Neuronal stem cell (in vitro differentiated cells): ENCODE results near the gene GRIA2.
A peak's percentile ranks its signal among the peaks of the same experiment; 100 is the strongest.

Experiments
- DNase-seq: peaks from one replicate; pipeline ENCODE4 v3.0.0-alpha.2; 2013; ENCODE audit warnings: low spot score
- H2AFZ ChIP-seq: one replicate; pipeline ENCODE4 v1.6.1; 2013; ENCODE audit warnings: mild to moderate bottlenecking, low read length, inconsistent platforms
- H2AK5ac ChIP-seq: 2 replicates; pipeline ENCODE4 v1.6.1; 2013; ENCODE audit warnings: low read depth, mild to moderate bottlenecking, inconsistent platforms, low read length, moderate library complexity, mixed read lengths
- H2BK120ac ChIP-seq: 2 replicates; pipeline ENCODE4 v1.6.1; 2013; ENCODE audit warnings: low read depth, mild to moderate bottlenecking, inconsistent platforms, low read length, moderate library complexity, mixed read lengths
- H2BK12ac ChIP-seq: one replicate; pipeline ENCODE4 v1.6.1; 2013; ENCODE audit warnings: low read length, inconsistent platforms
- H2BK15ac ChIP-seq: 2 replicates; pipeline ENCODE4 v1.6.1; 2013; ENCODE audit warnings: mild to moderate bottlenecking, low read length, inconsistent platforms, mixed read lengths
- H2BK5ac ChIP-seq: one replicate; pipeline ENCODE4 v1.6.1; 2013; ENCODE audit warnings: inconsistent platforms, mild to moderate bottlenecking, low read length, moderate library complexity
- H3K14ac ChIP-seq: one replicate; pipeline ENCODE4 v1.6.1; 2013; ENCODE audit warnings: low read length, inconsistent platforms
- H3K18ac ChIP-seq: 2 replicates; pipeline ENCODE4 v1.6.1; 2013; ENCODE audit warnings: low read length, inconsistent platforms
- H3K23ac ChIP-seq: 2 replicates; pipeline ENCODE4 v1.6.1; 2013; ENCODE audit warnings: low read depth, mild to moderate bottlenecking, mixed read lengths, low read length, inconsistent platforms; ENCODE audit not compliant: poor library complexity
- H3K27ac ChIP-seq: replicated peaks from 3 replicates; pipeline ENCODE4 v1.5.1; 2013; ENCODE audit warnings: low read length, inconsistent platforms
- H3K27me3 ChIP-seq, 3 experiments: 2 replicates each; pipeline ENCODE4 v1.6.1; 2013; ENCODE audit warnings: low read length in 3 of 3, mild to moderate bottlenecking in 2 of 3, inconsistent platforms in 1 of 3, low read depth in 1 of 3, mixed read lengths in 1 of 3, moderate library complexity in 1 of 3; ENCODE audit not compliant: control insufficient read depth in 3 of 3, insufficient read depth in 3 of 3
- H3K36me3 ChIP-seq, 2 donors: replicated peaks in 1 of 2; 2 replicates each; pipeline ENCODE4 v1.6.1; 2013; ENCODE audit warnings: low read length in 2 of 2; ENCODE audit not compliant: control insufficient read depth in 2 of 2, insufficient read depth in 2 of 2
- H3K4ac ChIP-seq: 2 replicates; pipeline ENCODE4 v1.6.1; 2013; ENCODE audit warnings: inconsistent platforms, mild to moderate bottlenecking, low read length, moderate library complexity
- H3K4me1 ChIP-seq, 2 donors: 1 replicate in 1 of 2; 2 replicates in 1 of 2; pipeline ENCODE4 v1.6.1; 2013; ENCODE audit warnings: low read length in 2 of 2, low read depth in 1 of 2; ENCODE audit not compliant: control insufficient read depth in 2 of 2, insufficient read depth in 1 of 2
- H3K4me2 ChIP-seq: one replicate; pipeline ENCODE4 v1.6.1; 2013; ENCODE audit warnings: mild to moderate bottlenecking, low read length, inconsistent platforms; ENCODE audit not compliant: insufficient read depth, poor library complexity, severe bottlenecking
- H3K4me3 ChIP-seq, 2 donors: 2 replicates each; pipeline ENCODE4 v1.5.1; 2013; ENCODE audit warnings: low read length in 2 of 2, mild to moderate bottlenecking in 2 of 2, inconsistent platforms in 1 of 2, moderate library complexity in 1 of 2
- H3K79me1 ChIP-seq: one replicate; pipeline ENCODE4 v1.6.1; 2013; ENCODE audit warnings: low read depth, mild to moderate bottlenecking, inconsistent platforms, low read length, moderate library complexity
- H3K9ac ChIP-seq: one replicate; pipeline ENCODE4 v1.6.1; 2013; ENCODE audit warnings: mild to moderate bottlenecking, low read depth, low read length, inconsistent platforms; ENCODE audit not compliant: poor library complexity
- H3K9me3 ChIP-seq, 2 donors: replicated peaks in 1 of 2; 2 replicates each; pipeline versions ENCODE3 to v1.6.1; 2013; ENCODE audit warnings: low read length in 2 of 2, mild to moderate bottlenecking in 2 of 2, inconsistent platforms in 1 of 2, low read depth in 1 of 2, mixed read lengths in 1 of 2, moderate library complexity in 1 of 2; ENCODE audit not compliant: control insufficient read depth in 2 of 2, insufficient read depth in 1 of 2
- H4K8ac ChIP-seq: one replicate; pipeline ENCODE4 v1.6.1; 2013; ENCODE audit warnings: low read depth, mild to moderate bottlenecking, inconsistent platforms, low read length, moderate library complexity
- H4K91ac ChIP-seq: one replicate; pipeline ENCODE4 v1.6.1; 2013; ENCODE audit warnings: low read length, low read depth, mild to moderate bottlenecking, inconsistent platforms; ENCODE audit not compliant: poor library complexity
- WGBS, 2 donors: extraction: QIAGEN DNeasy Blood & Tissue Kit; methylation state at CpG; one replicate each; pipeline ENCODE4 v1.1.7; 2013; ENCODE audit warnings: missing lambda C conversion rate in 2 of 2, mixed read lengths in 1 of 2; ENCODE audit not compliant: insufficient read length in 2 of 2, insufficient replicate concordance in 1 of 2; ENCODE audit errors: extremely low coverage in 2 of 2; 5-methylcytosine and 5-hydroxymethylcytosine counted together

The GRIA2 gene

DNA sequence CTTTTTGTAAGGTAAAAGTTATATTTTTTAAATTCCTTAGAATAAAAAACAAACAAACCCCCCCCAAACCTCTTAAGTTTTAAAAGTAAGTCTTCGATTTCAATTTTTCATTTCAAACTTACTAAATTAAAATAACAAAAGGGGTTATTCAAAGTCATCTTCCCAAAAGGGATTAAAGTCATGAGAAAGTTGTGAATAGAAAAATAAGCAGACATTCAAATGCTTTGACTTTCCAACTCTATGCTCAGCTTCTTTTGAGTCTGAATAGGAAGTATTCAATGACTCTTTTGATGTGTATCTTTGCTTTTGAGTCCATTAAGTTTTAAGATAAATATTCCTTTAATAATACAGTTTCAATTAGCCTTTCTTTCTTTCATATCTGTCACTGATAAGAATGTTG, 138.3 kb downstream of the GRIA2 start:
- H2BK12ac ChIP-seq = no peak overlapping the region
- H3K14ac ChIP-seq = no peak overlapping the region
- no peak overlapping the region for H2BK15ac ChIP-seq
- no peak overlapping the region for H2BK120ac ChIP-seq
- no peak overlapping the region for H4K8ac ChIP-seq
- H2BK5ac ChIP-seq = no peak overlapping the region
- no peak for DNase-seq
- H3K4me2 ChIP-seq = no peak overlapping the region
- no peak overlapping the region for H4K91ac ChIP-seq
- H3K36me3 ChIP-seq = no peaks in the 10 kb centered on the region
- H2AFZ ChIP-seq = no peak overlapping the region
- H3K9ac ChIP-seq = no peak overlapping the region
- H3K4me1 ChIP-seq = peaks cover 2 to 3% of the 10 kb centered on the region in 2 donors
- H2AK5ac ChIP-seq = no peak overlapping the region
- no peaks in the 10 kb centered on the region for H3K79me1 ChIP-seq
- H3K27ac ChIP-seq = no peak overlapping the region
- WGBS, 2 donors = no CpG with 5 or more reads among the region's 1 CpG
- H3K23ac ChIP-seq = no peak overlapping the region
- no peak overlapping the region for H3K4me3 ChIP-seq
- H3K27me3 ChIP-seq = no peaks in the 10 kb centered on the region
- H3K9me3 ChIP-seq = no peaks in the 10 kb centered on the region
- H3K18ac ChIP-seq = no peak overlapping the region
- H3K4ac ChIP-seq = no peak overlapping the region

DNA sequence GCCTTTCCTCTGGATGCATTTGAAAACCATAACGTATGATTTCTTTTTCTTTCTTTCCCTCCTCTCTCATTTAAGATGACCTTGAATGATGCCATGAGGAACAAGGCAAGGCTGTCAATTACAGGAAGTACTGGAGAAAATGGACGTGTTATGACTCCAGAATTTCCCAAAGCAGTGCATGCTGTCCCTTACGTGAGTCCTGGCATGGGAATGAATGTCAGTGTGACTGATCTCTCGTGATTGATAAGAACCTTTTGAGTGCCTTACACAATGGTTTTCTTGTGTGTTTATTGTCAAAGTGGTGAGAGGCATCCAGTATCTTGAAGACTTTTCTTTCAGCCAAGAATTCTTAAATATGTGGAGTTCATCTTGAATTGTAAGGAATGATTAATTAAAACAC, 142.8 kb downstream of the GRIA2 start:
- H3K14ac ChIP-seq = no peak overlapping the region
- H3K4ac ChIP-seq = no peak overlapping the region
- H3K9me3 ChIP-seq = no peaks in the 10 kb centered on the region
- H3K79me1 ChIP-seq = no peaks in the 10 kb centered on the region
- H3K23ac ChIP-seq = no peak overlapping the region
- H2AK5ac ChIP-seq = no peak overlapping the region
- H2BK5ac ChIP-seq = no peak overlapping the region
- H2BK120ac ChIP-seq = no peak overlapping the region
- H3K9ac ChIP-seq = no peak overlapping the region
- H3K4me1 ChIP-seq = peaks cover 2 to 3% of the 10 kb centered on the region in 2 donors
- no peak overlapping the region for H3K4me3 ChIP-seq
- DNase-seq = no peak
- H4K8ac ChIP-seq = peak overlapping the region; percentile 92
- no peak overlapping the region for H2BK12ac ChIP-seq
- H4K91ac ChIP-seq = no peak overlapping the region
- H3K4me2 ChIP-seq = no peak overlapping the region
- peak overlapping the region; percentile 41 for H2AFZ ChIP-seq
- H3K36me3 ChIP-seq = no peaks in the 10 kb centered on the region
- H3K27me3 ChIP-seq = no peaks in the 10 kb centered on the region
- no peak overlapping the region for H2BK15ac ChIP-seq
- H3K18ac ChIP-seq = no peak overlapping the region
- H3K27ac ChIP-seq = no peak overlapping the region
- no CpG with 5 or more reads among the region's 4 CpGs for WGBS, 2 donors

DNA sequence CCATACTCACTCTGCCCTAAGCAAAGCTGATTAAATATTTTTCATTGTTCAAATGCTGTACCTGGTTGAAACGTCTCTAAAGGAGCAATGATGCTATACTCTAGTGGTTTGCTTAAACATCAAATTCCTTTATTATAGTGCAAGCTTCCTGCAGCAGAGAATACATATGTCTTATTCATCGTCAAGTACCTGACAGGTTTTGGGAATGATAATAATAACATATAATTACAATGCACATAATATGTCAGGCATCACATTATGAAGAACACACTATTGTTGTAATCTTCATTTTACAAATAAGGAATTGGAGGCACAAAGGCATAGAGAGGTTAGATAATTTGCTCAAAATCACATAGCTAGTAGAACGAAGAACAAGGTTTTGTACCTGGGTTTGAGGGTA, 151.6 kb downstream of the GRIA2 start:
- no peaks in the 10 kb centered on the region for H3K79me1 ChIP-seq
- no peak overlapping the region for H2AK5ac ChIP-seq
- H3K36me3 ChIP-seq = no peaks in the 10 kb centered on the region
- no peak overlapping the region for H2AFZ ChIP-seq
- no peaks in the 10 kb centered on the region for H3K4me1 ChIP-seq
- no peak overlapping the region for H3K4me3 ChIP-seq
- no peak overlapping the region for H3K14ac ChIP-seq
- no peak overlapping the region for H3K23ac ChIP-seq
- no peak overlapping the region for H4K91ac ChIP-seq
- H3K4me2 ChIP-seq = no peak overlapping the region
- no peak overlapping the region for H4K8ac ChIP-seq
- no peak overlapping the region for H2BK120ac ChIP-seq
- no peak for DNase-seq
- no peak overlapping the region for H2BK12ac ChIP-seq
- H3K9ac ChIP-seq = no peak overlapping the region
- no peak overlapping the region for H3K18ac ChIP-seq
- H3K4ac ChIP-seq = no peak overlapping the region
- no peak overlapping the region for H2BK5ac ChIP-seq
- WGBS, 2 donors = no CpG with 5 or more reads among the region's 3 CpGs
- no peak overlapping the region for H3K27ac ChIP-seq
- H3K9me3 ChIP-seq = no peaks in the 10 kb centered on the region
- no peak overlapping the region for H2BK15ac ChIP-seq
- H3K27me3 ChIP-seq = no peaks in the 10 kb centered on the region

DNA sequence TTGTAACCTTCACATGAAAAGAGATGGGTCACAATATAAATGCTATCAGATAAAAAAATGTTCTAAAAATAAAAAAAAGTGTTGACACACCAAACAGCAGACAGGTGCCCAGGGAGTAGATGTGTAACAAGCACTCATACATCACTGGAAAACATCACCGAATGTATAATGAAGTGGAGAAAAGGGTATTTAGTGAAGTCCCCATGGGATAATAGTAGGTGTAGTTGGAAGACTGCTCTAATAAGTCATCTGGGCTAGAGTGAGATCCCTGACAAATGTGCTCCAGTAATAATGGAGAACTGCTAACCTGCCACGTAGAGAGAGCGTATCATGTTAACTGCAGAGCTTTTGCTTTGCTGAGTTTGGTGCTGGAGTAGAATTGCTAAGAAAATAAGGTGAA, 152.0 kb downstream of the GRIA2 start:
- H2BK5ac ChIP-seq = no peak overlapping the region
- no peak overlapping the region for H3K4ac ChIP-seq
- H3K14ac ChIP-seq = no peak overlapping the region
- H2BK12ac ChIP-seq = no peak overlapping the region
- no peak overlapping the region for H2AFZ ChIP-seq
- H2BK120ac ChIP-seq = no peak overlapping the region
- no peak overlapping the region for H3K9ac ChIP-seq
- no peaks in the 10 kb centered on the region for H3K4me1 ChIP-seq
- H2AK5ac ChIP-seq = no peak overlapping the region
- H3K9me3 ChIP-seq = no peaks in the 10 kb centered on the region
- no peak overlapping the region for H2BK15ac ChIP-seq
- no peak for DNase-seq
- H3K23ac ChIP-seq = no peak overlapping the region
- WGBS, 2 donors = no CpG with 5 or more reads among the region's 3 CpGs
- H3K18ac ChIP-seq = no peak overlapping the region
- no peak overlapping the region for H4K91ac ChIP-seq
- no peak overlapping the region for H4K8ac ChIP-seq
- no peaks in the 10 kb centered on the region for H3K36me3 ChIP-seq
- no peaks in the 10 kb centered on the region for H3K79me1 ChIP-seq
- no peak overlapping the region for H3K4me2 ChIP-seq
- H3K4me3 ChIP-seq = no peak overlapping the region
- no peaks in the 10 kb centered on the region for H3K27me3 ChIP-seq
- H3K27ac ChIP-seq = no peak overlapping the region
